Gastrocnemius medialis (tissue), 4 donors: Measurements from ENCODE around the gene CAPN8.

Experiments used
- POLR2A ChIP-seq, 2 donors: fragments of 450-650 bp; IDR thresholded peaks; one replicate each; pipeline ENCODE4 v1.6.1; 2017; ENCODE audit warnings: antibody characterized with exemption in 2 of 2, mild to moderate bottlenecking in 2 of 2, moderate library complexity in 2 of 2
- TF ChIP-seq, protein P1 (sequence below), 5 experiments: fragments of 450-650 bp in 3 of 5; fragments of 200-600 bp in 2 of 5; sonication (generic) in 2 of 5; IDR thresholded peaks in 4 of 5; conservative IDR thresholded peaks in 1 of 5; 1 replicate in 4 of 5; 2 replicates in 1 of 5; pipeline ENCODE4 v1.5.1; 2016 to 2019; ENCODE audit warnings: antibody characterized with exemption in 5 of 5, mild to moderate bottlenecking in 3 of 5, moderate library complexity in 3 of 5

DNA sequence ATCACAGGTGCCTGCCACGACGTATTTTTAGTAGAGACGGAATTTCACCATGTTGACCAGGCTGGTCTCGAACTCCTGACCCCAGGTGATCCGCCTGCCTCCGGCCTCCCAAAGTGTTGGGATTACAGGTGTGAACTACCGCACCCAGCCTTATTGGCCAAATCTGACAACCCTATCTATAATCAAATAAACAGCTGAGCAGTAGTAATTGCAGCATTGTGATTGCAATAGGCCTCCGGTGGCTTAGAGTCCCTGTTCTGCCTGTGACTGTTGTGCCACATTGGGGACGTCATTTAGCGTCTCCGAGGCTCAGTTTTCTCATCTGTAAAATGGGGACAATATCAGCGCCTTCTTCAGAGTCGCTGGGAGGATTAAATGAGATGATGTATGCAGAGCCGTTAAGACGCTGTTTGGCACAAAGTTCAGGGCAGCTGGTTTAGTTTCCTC is 46.3 kb upstream of the CAPN8 start:
- TF ChIP-seq, protein P1, sequence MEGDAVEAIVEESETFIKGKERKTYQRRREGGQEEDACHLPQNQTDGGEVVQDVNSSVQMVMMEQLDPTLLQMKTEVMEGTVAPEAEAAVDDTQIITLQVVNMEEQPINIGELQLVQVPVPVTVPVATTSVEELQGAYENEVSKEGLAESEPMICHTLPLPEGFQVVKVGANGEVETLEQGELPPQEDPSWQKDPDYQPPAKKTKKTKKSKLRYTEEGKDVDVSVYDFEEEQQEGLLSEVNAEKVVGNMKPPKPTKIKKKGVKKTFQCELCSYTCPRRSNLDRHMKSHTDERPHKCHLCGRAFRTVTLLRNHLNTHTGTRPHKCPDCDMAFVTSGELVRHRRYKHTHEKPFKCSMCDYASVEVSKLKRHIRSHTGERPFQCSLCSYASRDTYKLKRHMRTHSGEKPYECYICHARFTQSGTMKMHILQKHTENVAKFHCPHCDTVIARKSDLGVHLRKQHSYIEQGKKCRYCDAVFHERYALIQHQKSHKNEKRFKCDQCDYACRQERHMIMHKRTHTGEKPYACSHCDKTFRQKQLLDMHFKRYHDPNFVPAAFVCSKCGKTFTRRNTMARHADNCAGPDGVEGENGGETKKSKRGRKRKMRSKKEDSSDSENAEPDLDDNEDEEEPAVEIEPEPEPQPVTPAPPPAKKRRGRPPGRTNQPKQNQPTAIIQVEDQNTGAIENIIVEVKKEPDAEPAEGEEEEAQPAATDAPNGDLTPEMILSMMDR (IDR thresholded peaks at IDR 0.05 in 4 of 5, conservative IDR thresholded peaks at IDR 0.05 in 1 of 5): no peak
- TF ChIP-seq POLR2A (IDR thresholded peaks at IDR 0.05): no peak
